HPDE6-E6E7 (cell line): Measurements from ENCODE around the gene ADGRB3.
"Not testable (repeated sequence)": the region's sequence is repeated elsewhere in the genome, so short reads cannot be mapped to it uniquely, and the experiment has no call there.

ENCODE experiments used
- DNase-seq: peaks from one replicate; pipeline ENCODE4 v3.0.0; 2011; ENCODE audit warnings: missing footprints; ENCODE audit errors: extremely low spot score

Gene ADGRB3

GRCh38 chr6:68740828-68741500 is 105.9 kb downstream of the ADGRB3 start:
- DNase-seq, result no peak

GRCh38 chr6:68741501-68742386 is 106.7 kb downstream of the ADGRB3 start:
- no peak for DNase-seq

- no peak for DNase-seq
These were observed 108.0 kb downstream of the ADGRB3 start for GRCh38 chr6:68743099-68743498.

GRCh38 chr6:68744376-68744775 is 109.3 kb downstream of the ADGRB3 start:
- DNase-seq, result not testable (repeated sequence)

- DNase-seq, result no peak
These were observed 111.3 kb downstream of the ADGRB3 start for GRCh38 chr6:68746376-68746775.

- no peak for DNase-seq
These were observed 112.2 kb downstream of the ADGRB3 start for GRCh38 chr6:68747110-68747790.

- not testable (repeated sequence) for DNase-seq
These were observed 112.8 kb downstream of the ADGRB3 start for GRCh38 chr6:68747832-68748231.

- no peak for DNase-seq
These were observed 119.7 kb downstream of the ADGRB3 start for GRCh38 chr6:68754681-68755213.

- DNase-seq, result no peak
These were observed 121.6 kb downstream of the ADGRB3 start for GRCh38 chr6:68756454-68757375.

- no peak for DNase-seq
These were observed 122.7 kb downstream of the ADGRB3 start for GRCh38 chr6:68757821-68758220.

- no peak for DNase-seq
These were observed 123.5 kb downstream of the ADGRB3 start for GRCh38 chr6:68758559-68758958.

- no peak for DNase-seq
These were observed 125.4 kb downstream of the ADGRB3 start for GRCh38 chr6:68760485-68760884.

- no peak for DNase-seq
These were observed 126.0 kb downstream of the ADGRB3 start for GRCh38 chr6:68760941-68761676.

- DNase-seq, result no peak
These were observed 126.9 kb downstream of the ADGRB3 start for GRCh38 chr6:68761985-68762384.

GRCh38 chr6:68771426-68771825 is 136.3 kb downstream of the ADGRB3 start:
- no peak for DNase-seq

- DNase-seq, result no peak
These were observed 139.8 kb downstream of the ADGRB3 start for GRCh38 chr6:68774843-68775242.

- no peak for DNase-seq
These were observed 141.3 kb downstream of the ADGRB3 start for GRCh38 chr6:68776354-68776753.

GRCh38 chr6:68777956-68778355 is 142.9 kb downstream of the ADGRB3 start:
- DNase-seq, result peak; percentile 5

- DNase-seq, result peak; percentile 27
These were observed 143.4 kb downstream of the ADGRB3 start for GRCh38 chr6:68778356-68779020.

GRCh38 chr6:68779366-68779765 is 144.3 kb downstream of the ADGRB3 start:
- DNase-seq, result no peak
